Measurements from ENCODE around the gene SCARF2.
"Not testable (repeated sequence)": the region's sequence is repeated elsewhere in the genome, so short reads cannot be mapped to it uniquely, and the experiment has no call there.

SCARF2 gene

GRCh38 chr22:20451129-20451778 lies 13.6 kb upstream of the SCARF2 start:
- H3K27ac Mint-ChIP-seq, H3K4me1 Mint-ChIP-seq, ATAC-seq, H3K27me3 Mint-ChIP-seq, H3K4me3 Mint-ChIP-seq, H3K9me3 Mint-ChIP-seq: not testable (repeated sequence)
- peaks cover 36% of the 10 kb centered on the region for H3K36me3 Mint-ChIP-seq

- H3K9me3 Mint-ChIP-seq, result no peaks in the 10 kb centered on the region
- no peaks in the 10 kb centered on the region for H3K27me3 Mint-ChIP-seq
- ATAC-seq, result no peak
- H3K27ac Mint-ChIP-seq, result no peak overlapping the region
- peaks cover under 1% of the 10 kb centered on the region for H3K4me1 Mint-ChIP-seq
- peaks cover 33% of the 10 kb centered on the region for H3K36me3 Mint-ChIP-seq
- H3K4me3 Mint-ChIP-seq, result no peak overlapping the region
Observed at GRCh38 chr22:20450551-20450906, 12.9 kb upstream of the SCARF2 start.

- no peak overlapping the region for H3K4me3 Mint-ChIP-seq
- no peaks in the 10 kb centered on the region for H3K9me3 Mint-ChIP-seq
Observed at GRCh38 chr22:20449819-20450550, 12.4 kb upstream of the SCARF2 start.

GRCh38 chr22:20448630-20449029 lies 11.0 kb upstream of the SCARF2 start:
- Mint-ChIP-seq H3K4me1 (no peaks in the 10 kb centered on the region), H3K4me3 (no peak overlapping the region), H3K27me3 (no peaks in the 10 kb centered on the region), H3K36me3 (peaks cover 35% of the 10 kb centered on the region), H3K27ac (no peak overlapping the region), H3K9me3 (no peaks in the 10 kb centered on the region)
- ATAC-seq, result no peak

More at GRCh38 chr22:20449819-20450550, 12.4 kb upstream of the SCARF2 start:
- H3K36me3 Mint-ChIP-seq, result peaks cover 28% of the 10 kb centered on the region
- ATAC-seq, result no peak
- no peak overlapping the region for H3K27ac Mint-ChIP-seq
- no peaks in the 10 kb centered on the region for H3K27me3 Mint-ChIP-seq
- no peaks in the 10 kb centered on the region for H3K4me1 Mint-ChIP-seq

GRCh38 chr22:20446383-20446970 lies 8.9 kb upstream of the SCARF2 start:
- Mint-ChIP-seq H3K4me1 (no peaks in the 10 kb centered on the region), H3K27ac (no peak overlapping the region), H3K9me3 (no peaks in the 10 kb centered on the region), H3K4me3 (no peak overlapping the region), H3K27me3 (no peaks in the 10 kb centered on the region), H3K36me3 (peaks cover 43% of the 10 kb centered on the region)
- ATAC-seq, result no peak

- ATAC-seq, result no peak
- peaks cover 36% of the 10 kb centered on the region for H3K36me3 Mint-ChIP-seq
Observed at GRCh38 chr22:20444325-20444724, 6.7 kb upstream of the SCARF2 start.

GRCh38 chr22:20442485-20443284 lies 5.1 kb upstream of the SCARF2 start:
- no peak for ATAC-seq
- no peak overlapping the region for H3K27ac Mint-ChIP-seq
- H3K27me3 Mint-ChIP-seq, result peaks cover 12% of the 10 kb centered on the region
- no peak overlapping the region for H3K4me3 Mint-ChIP-seq
- no peaks in the 10 kb centered on the region for H3K9me3 Mint-ChIP-seq
- peaks cover 7% of the 10 kb centered on the region for H3K4me1 Mint-ChIP-seq
- peaks cover 36% of the 10 kb centered on the region for H3K36me3 Mint-ChIP-seq

More at GRCh38 chr22:20444325-20444724, 6.7 kb upstream of the SCARF2 start:
- Mint-ChIP-seq H3K4me3 (no peak overlapping the region), H3K4me1 (no peaks in the 10 kb centered on the region), H3K27me3 (no peaks in the 10 kb centered on the region), H3K9me3 (no peaks in the 10 kb centered on the region), H3K27ac (no peak overlapping the region)

- no peaks in the 10 kb centered on the region for H3K9me3 Mint-ChIP-seq
- no peak for ATAC-seq
- peaks cover 18% of the 10 kb centered on the region for H3K27me3 Mint-ChIP-seq
- peaks cover 36% of the 10 kb centered on the region for H3K36me3 Mint-ChIP-seq
- H3K4me1 Mint-ChIP-seq, result peaks cover 13% of the 10 kb centered on the region
- no peak overlapping the region for H3K27ac Mint-ChIP-seq
- no peak overlapping the region for H3K4me3 Mint-ChIP-seq
Observed at GRCh38 chr22:20441631-20442484, 4.2 kb upstream of the SCARF2 start.

GRCh38 chr22:20440637-20441591 lies 3.3 kb upstream of the SCARF2 start:
- Mint-ChIP-seq H3K9me3 (no peaks in the 10 kb centered on the region), H3K27me3 (peaks cover 26% of the 10 kb centered on the region), H3K36me3 (peaks cover 29% of the 10 kb centered on the region), H3K4me1 (peaks cover 16% of the 10 kb centered on the region), H3K27ac (no peak overlapping the region), H3K4me3 (no peak overlapping the region)
- no peak for ATAC-seq

- Mint-ChIP-seq H3K27me3 (peaks cover 34% of the 10 kb centered on the region), H3K36me3 (peaks cover 29% of the 10 kb centered on the region), H3K4me3 (no peak overlapping the region), H3K4me1 (peaks cover 16% of the 10 kb centered on the region), H3K9me3 (no peaks in the 10 kb centered on the region), H3K27ac (no peak overlapping the region)
- no peak for ATAC-seq
Observed at GRCh38 chr22:20439928-20440575, 2.4 kb upstream of the SCARF2 start.

GRCh38 chr22:20439556-20439927 lies 1.9 kb upstream of the SCARF2 start:
- Mint-ChIP-seq H3K27me3 (peaks cover 39% of the 10 kb centered on the region), H3K9me3 (no peaks in the 10 kb centered on the region), H3K36me3 (peaks cover 25% of the 10 kb centered on the region), H3K27ac (no peak overlapping the region), H3K4me1 (peaks cover 16% of the 10 kb centered on the region), H3K4me3 (no peak overlapping the region)
- no peak for ATAC-seq

GRCh38 chr22:20438678-20439492 lies 1.3 kb upstream of the SCARF2 start:
- peaks cover 16% of the 10 kb centered on the region for H3K4me1 Mint-ChIP-seq
- peaks cover 19% of the 10 kb centered on the region for H3K36me3 Mint-ChIP-seq
- H3K27ac Mint-ChIP-seq, result no peak overlapping the region
- peaks cover 46% of the 10 kb centered on the region for H3K27me3 Mint-ChIP-seq
- no peaks in the 10 kb centered on the region for H3K9me3 Mint-ChIP-seq
- no peak overlapping the region for H3K4me3 Mint-ChIP-seq
- ATAC-seq, result no peak

GRCh38 chr22:20438427-20438677 lies 727 bp upstream of the SCARF2 start:
- peaks cover 49% of the 10 kb centered on the region for H3K27me3 Mint-ChIP-seq
- peaks cover 13% of the 10 kb centered on the region for H3K36me3 Mint-ChIP-seq
- H3K4me3 Mint-ChIP-seq, result no peak overlapping the region
- no peaks in the 10 kb centered on the region for H3K9me3 Mint-ChIP-seq
- no peak overlapping the region for H3K27ac Mint-ChIP-seq
- ATAC-seq, result no peak
- H3K4me1 Mint-ChIP-seq, result peaks cover 16% of the 10 kb centered on the region
